H1 (cell line): Measurements from ENCODE around the gene WDR74. TPM values are rescaled to one million over a fixed set of nuclear protein-coding genes. Genes with fewer than 3 reads are reported as not detected.

Experiments used
- CTCF ChIA-PET: fragments of 300-600 bp; sonication (Branson Sonifier 250); formaldehyde crosslinking; loops from one replicate; lab custom pipeline; 2021; ENCODE audit not compliant: partially characterized antibody; lab: Charles Lee
- POLR2A ChIA-PET: fragments of 300-600 bp; sonication (Branson Sonifier 250); formaldehyde crosslinking; loops from one replicate; lab custom pipeline; 2021; ENCODE audit warnings: inconsistent platforms; ENCODE audit not compliant: partially characterized antibody; lab: Charles Lee
- DNase-seq, 2 experiments: peaks; one replicate each; pipeline versions ENCODE4 v3.0.0 to v3.0.0-alpha.2; 2010 to 2022; ENCODE audit warnings: low spot score in 2 of 2, low read depth in 1 of 2, mixed read lengths in 1 of 2
- FAIRE-seq: peaks from 2 replicates; lab custom pipeline; 2011; peaks lifted over from hg19 to GRCh38; lab: Jason Lieb, UNC
- H2AFZ ChIP-seq: 2 replicates; pipeline ENCODE4 v1.8.1; 2012; ENCODE audit warnings: low read length, inconsistent platforms
- H2AK5ac ChIP-seq: 2 replicates; pipeline ENCODE4 v1.6.1; 2013; ENCODE audit warnings: low read depth, low read length
- H2BK120ac ChIP-seq: replicated peaks from 2 replicates; pipeline ENCODE3; 2013; ENCODE audit warnings: low read depth, low read length, inconsistent platforms
- H2BK12ac ChIP-seq: 2 replicates; pipeline ENCODE4 v1.6.1; 2013; ENCODE audit warnings: low read depth, low read length
- H2BK15ac ChIP-seq: 2 replicates; pipeline ENCODE4 v1.6.1; 2013; ENCODE audit warnings: low read length
- H2BK20ac ChIP-seq: 2 replicates; pipeline ENCODE4 v1.6.1; 2013; ENCODE audit warnings: low read length
- H2BK5ac ChIP-seq: 2 replicates; pipeline ENCODE4 v1.6.1; 2013; ENCODE audit warnings: low read depth, low read length
- H3K14ac ChIP-seq: 2 replicates; pipeline ENCODE4 v1.6.1; 2013; ENCODE audit warnings: inconsistent platforms; ENCODE audit not compliant: insufficient read length
- H3K18ac ChIP-seq: 2 replicates; pipeline ENCODE4 v1.6.1; 2013; ENCODE audit warnings: low read length; ENCODE audit errors: extremely low read depth
- H3K23ac ChIP-seq: 2 replicates; pipeline ENCODE4 v1.6.1; 2013; ENCODE audit warnings: inconsistent platforms; ENCODE audit not compliant: insufficient read length
- H3K23me2 ChIP-seq: 2 replicates; pipeline ENCODE4 v1.6.1; 2013; ENCODE audit warnings: low read depth, low read length
- H3K27ac ChIP-seq: 2 replicates; pipeline ENCODE4 v1.6.1; 2011; ENCODE audit warnings: low read depth, low read length, inconsistent platforms
- H3K27me3 ChIP-seq, 4 experiments: replicated peaks in 1 of 4; 1 replicate in 1 of 4; 2 replicates in 3 of 4; pipeline versions ENCODE4 v1.6.1 to v1.8.1; 2011 to 2013; ENCODE audit warnings: low read length in 3 of 4, mild to moderate bottlenecking in 3 of 4, inconsistent platforms in 2 of 4, mixed read lengths in 2 of 4, moderate library complexity in 1 of 4; ENCODE audit not compliant: control insufficient read depth in 3 of 4, insufficient read depth in 3 of 4; ENCODE audit errors: extremely low read depth in 1 of 4
- H3K36me3 ChIP-seq, 4 experiments: 2 replicates each; pipeline versions ENCODE4 v1.6.1 to v1.8.1; 2011 to 2013; ENCODE audit warnings: mild to moderate bottlenecking in 4 of 4, low read length in 3 of 4, moderate library complexity in 2 of 4, control low read depth in 1 of 4, inconsistent platforms in 1 of 4; ENCODE audit not compliant: insufficient read depth in 4 of 4, control insufficient read depth in 2 of 4
- H3K4ac ChIP-seq: replicated peaks from 2 replicates; pipeline ENCODE3; 2013; ENCODE audit warnings: low read length, low read depth, mixed read lengths, inconsistent platforms; ENCODE audit not compliant: insufficient read length
- H3K4me1 ChIP-seq, 4 experiments: replicated peaks in 1 of 4; 1 replicate in 1 of 4; 2 replicates in 3 of 4; pipeline versions ENCODE4 v1.6.1 to v1.8.1; 2011 to 2013; ENCODE audit warnings: low read length in 3 of 4, inconsistent platforms in 2 of 4, mixed read lengths in 1 of 4; ENCODE audit not compliant: insufficient read depth in 4 of 4, control insufficient read depth in 3 of 4
- H3K4me2 ChIP-seq, 2 experiments: 2 replicates each; pipeline versions ENCODE4 v1.6.1 to v1.8.1; 2011 to 2013; ENCODE audit warnings: low read depth in 2 of 2, low read length in 2 of 2, control low read depth in 1 of 2, inconsistent platforms in 1 of 2, mild to moderate bottlenecking in 1 of 2; ENCODE audit not compliant: insufficient read depth in 1 of 2
- H3K4me3 ChIP-seq, 4 experiments: fragments of 200-600, 300-600 bp in 1 of 4; sonication (generic), shearing (Covaris generic), sonication (Bioruptor Twin) in 1 of 4; 2 replicates each; pipeline versions ENCODE4 v1.5.1 to v1.8.1; 2011 to 2016; ENCODE audit warnings: low read length in 4 of 4, low read depth in 3 of 4, control low read depth in 2 of 4, inconsistent platforms in 2 of 4, mild to moderate bottlenecking in 2 of 4, mixed read lengths in 1 of 4, moderate library complexity in 1 of 4; ENCODE audit not compliant: insufficient read depth in 2 of 4; ENCODE audit errors: extremely low read depth in 1 of 4
- H3K56ac ChIP-seq: replicated peaks from 2 replicates; pipeline ENCODE3; 2013; ENCODE audit warnings: low read depth, mild to moderate bottlenecking, mixed read lengths, low read length, inconsistent platforms; ENCODE audit not compliant: insufficient read length
- H3K79me1 ChIP-seq: 2 replicates; pipeline ENCODE4 v1.6.1; 2013; ENCODE audit warnings: low read depth, low read length, control low read depth
- H3K79me2 ChIP-seq, 2 experiments: 2 replicates each; pipeline versions ENCODE4 v1.6.1 to v1.8.1; 2012 to 2013; ENCODE audit warnings: low read length in 2 of 2, mild to moderate bottlenecking in 2 of 2, inconsistent platforms in 1 of 2; ENCODE audit not compliant: insufficient read depth in 2 of 2, control insufficient read depth in 1 of 2
- H3K9ac ChIP-seq, 4 experiments: replicated peaks in 1 of 4; 1 replicate in 1 of 4; 2 replicates in 3 of 4; pipeline versions ENCODE4 v1.6.1 to v1.8.1; 2011 to 2013; ENCODE audit warnings: low read depth in 3 of 4, low read length in 3 of 4, control low read depth in 2 of 4, mild to moderate bottlenecking in 2 of 4, moderate library complexity in 2 of 4, inconsistent platforms in 1 of 4; ENCODE audit errors: extremely low read depth in 1 of 4
- H3K9me3 ChIP-seq, 2 experiments: 2 replicates each; pipeline versions ENCODE4 v1.6.1 to v1.8.1; 2012 to 2013; ENCODE audit warnings: mild to moderate bottlenecking in 2 of 2, moderate library complexity in 2 of 2, control low read depth in 1 of 2, inconsistent platforms in 1 of 2, low read depth in 1 of 2, low read length in 1 of 2, mixed read lengths in 1 of 2; ENCODE audit not compliant: insufficient read depth in 2 of 2
- H4K20me1 ChIP-seq, 2 experiments: replicated peaks in 1 of 2; 2 replicates each; pipeline versions ENCODE3 to v1.8.1; 2011 to 2013; ENCODE audit warnings: inconsistent platforms in 2 of 2, low read length in 2 of 2, mild to moderate bottlenecking in 1 of 2; ENCODE audit not compliant: insufficient read depth in 2 of 2, control insufficient read depth in 1 of 2
- H4K5ac ChIP-seq: 2 replicates; pipeline ENCODE4 v1.6.1; 2013; ENCODE audit warnings: low read length, low read depth, mixed read lengths, inconsistent platforms; ENCODE audit not compliant: insufficient read length
- H4K8ac ChIP-seq: 2 replicates; pipeline ENCODE4 v1.8.0; 2013; ENCODE audit warnings: mild to moderate bottlenecking, moderate library complexity, low read length, inconsistent platforms; ENCODE audit not compliant: insufficient read depth; ENCODE audit errors: extremely low read depth
- H4K91ac ChIP-seq: replicated peaks from 2 replicates; pipeline ENCODE3; 2013; ENCODE audit warnings: low read length, mixed read lengths, inconsistent platforms; ENCODE audit not compliant: insufficient read length
- CREB1 ChIP-seq: IDR thresholded peaks from 2 replicates; pipeline ENCODE4 v1.6.1; 2012; ENCODE audit warnings: inconsistent platforms
- CTCF ChIP-seq, 3 experiments: IDR thresholded peaks; 1 replicate in 2 of 3; 2 replicates in 1 of 3; pipeline versions ENCODE4 v1.5.1 to v1.6.1; 2011; ENCODE audit warnings: low read length in 3 of 3, mild to moderate bottlenecking in 3 of 3, inconsistent platforms in 2 of 3, low read depth in 1 of 3, moderate library complexity in 1 of 3; ENCODE audit not compliant: insufficient read depth in 1 of 3; ENCODE audit errors: control extremely low read depth in 1 of 3
- NRF1 ChIP-seq: IDR thresholded peaks from 2 replicates; pipeline ENCODE4 v1.6.1; 2011; ENCODE audit warnings: mild to moderate bottlenecking, low read depth, low read length, improper control_type of control experiment
- POLR2AphosphoS5 ChIP-seq: IDR thresholded peaks from 2 replicates; pipeline ENCODE4 v1.6.1; 2011; ENCODE audit warnings: low read depth, low read length
- POU5F1 ChIP-seq: IDR thresholded peaks from 2 replicates; pipeline ENCODE4 v1.6.1; 2011; ENCODE audit warnings: low read depth, mild to moderate bottlenecking, low read length, moderate library complexity
- USF2 ChIP-seq: IDR thresholded peaks from 2 replicates; pipeline ENCODE4 v1.6.1; 2011; ENCODE audit warnings: low read length, improper control_type of control experiment
- ZNF274 ChIP-seq: IDR thresholded peaks from 2 replicates; pipeline ENCODE4 v1.7.0; 2012; ENCODE audit warnings: low read length, borderline replicate concordance; ENCODE audit errors: extremely low read depth
- WGBS, 2 experiments: shearing (Covaris generic) in 1 of 2; methylation state at CpG; one replicate each; pipeline versions ENCODE4 v1.1.6 to v1.1.7; 2013 to 2015; ENCODE audit warnings: low lambda C conversion rate in 2 of 2, mixed read lengths in 2 of 2, inconsistent platforms in 1 of 2, low coverage in 1 of 2, missing lambda C conversion rate in 1 of 2; ENCODE audit not compliant: insufficient replicate concordance in 2 of 2, insufficient coverage in 1 of 2, insufficient read length in 1 of 2; ENCODE audit errors: extremely low coverage in 1 of 2, missing lambda C conversion rate in 1 of 2; 5-methylcytosine and 5-hydroxymethylcytosine counted together
- polyA plus RNA-seq, 7 experiments: library from polyadenylated mRNA; depleted of rRNA in 3 of 7; stranded (reverse) in 5 of 7; unstranded in 2 of 7; fragments of >200 nt in 5 of 7; fragments of 200-250 nt in 2 of 7; gene quantifications; 1 replicate in 5 of 7; 2 replicates in 1 of 7; 4 replicates in 1 of 7; pipeline versions ENCODE4 v1.2.1 to v1.2.3, GENCODE V29; 2011 to 2013; ENCODE audit warnings: missing spikeins in 2 of 7, mixed read lengths in 2 of 7
- total RNA-seq: library from RNA; stranded (reverse); fragmentation: NEBNext Ultra II Directional; extraction: Animal tissue kit (Norgen Biotek cat#: 25700); gene quantifications from 2 replicates; pipeline ENCODE4 v1.2.1, GENCODE V29; 2021

WDR74 gene
- total and polyA plus RNA-seq, 2 of the 8 experiments (the other 6 are each of a cell fraction or from before 2014, with no cell fraction given) = 93.6 to 97.0 TPM

- Histone ChIP-seq H3K27me3 (no peaks in the 10 kb centered on the region), H2BK15ac (no peak within 1 kb of the TSS), H2AFZ (no peak within 1 kb of the TSS), H3K27ac (peak within 1 kb of the TSS; percentile 48; the same call in 1 of the 2 replicates), H3K4me2 (peak within 1 kb of the TSS; percentile 81 to 93), H4K8ac (peak within 1 kb of the TSS; percentile 81; the same call in 1 of the 2 replicates), H4K5ac (peak within 1 kb of the TSS; percentile 53), H3K9me3 (no peaks in the 10 kb centered on the region), H2BK20ac (no peak within 1 kb of the TSS), H4K91ac (no peak within 1 kb of the TSS), H2AK5ac (no peak within 1 kb of the TSS), H3K23me2 (peaks cover 4% of the 10 kb centered on the region; the same call in 1 of the 2 replicates), H3K79me2 (peaks cover 5 to 18% of the 10 kb centered on the region in 2 experiments; a peak in 3 of 4 replicates), H3K9ac (peak within 1 kb of the TSS; percentile 77 to 84 (median 78)), H2BK12ac (no peak within 1 kb of the TSS), H3K23ac (no peak within 1 kb of the TSS), H2BK120ac (no peak within 1 kb of the TSS), H3K56ac (peak within 1 kb of the TSS; percentile 43), H3K4me3 (peak within 1 kb of the TSS; percentile 66 to 85 (median 81)), H4K20me1 (peaks cover 2 to 3% of the 10 kb centered on the region in 2 experiments), H3K4me1 (peaks cover 0 to 5% (median under 1%) of the 10 kb centered on the region in 4 experiments; a peak in 1 of 7 replicates), H3K4ac (no peak within 1 kb of the TSS), H3K18ac (peak within 1 kb of the TSS; percentile 89; the same call in 1 of the 2 replicates), H3K36me3 (peaks cover 14 to 27% (median 21%) of the 10 kb centered on the region in 4 experiments), H3K79me1 (peaks cover 6% of the 10 kb centered on the region; the same call in 1 of the 2 replicates), H2BK5ac (0 out of 2 replicates have a peak within 1 kb of the TSS, but pooled peaks have one; percentile 3), H3K14ac (no peak within 1 kb of the TSS)
- no peak for FAIRE-seq
- DNase-seq = peak; percentile 96 to 100
- 1% methylated on average over 74 of the region's 77 CpGs; no CpG with 5 or more reads in 1 of the 2 experiments for WGBS, 2 experiments
- CTCF ChIA-PET = interaction anchor here (0.6 to 1.6 kb wide), 6 partner anchors 18 to 1695 kb away, joined by 3 to 5 read pairs (median 4); partner anchors contain the start of gene TMEM179B
- POLR2A ChIA-PET = interaction anchor here (0.6 to 10.0 kb wide), 47 partner anchors 7 to 759 kb away, joined by 3 to 251 read pairs (median 7); partner anchors contain the start of genes B3GAT3, BSCL2, C11orf98 and CSKMT
- TF ChIP-seq NRF1 = peak; percentile 82
- peak; percentile 100 for TF ChIP-seq POLR2AphosphoS5
- no peak for TF ChIP-seq ZNF274
- TF ChIP-seq CREB1 = peak; percentile 99
- peak in 1 of 3 experiments; percentile 20; a peak in 1 of 4 replicates for TF ChIP-seq CTCF (IDR thresholded peaks at IDR 0.05; ENCODE audit: control extremely low read depth in 1 of 3, insufficient read depth in 1 of 3, low read depth in 1 of 3, low read length in 3 of 3)
- TF ChIP-seq POU5F1 = no peak
- no peak for TF ChIP-seq USF2
These were observed 34.1 kb downstream of the WDR74 start, which contains the start of gene NXF1 for GRCh38 chr11:62805076-62805892. Gene NXF1, minus strand, starts transcription at chr11:62805440. Its CDS starts 84 bp downstream, at chr11:62805356.
